Heart left ventricle (tissue), 13 donors: Measurements from ENCODE around the gene MAPK8IP1.
"Not testable (repeated sequence)": the region's sequence is repeated elsewhere in the genome, so short reads cannot be mapped to it uniquely, and the experiment has no call there.

Experiments used
- POLR2A ChIP-seq, 2 donors: fragments of 450-650 bp; IDR thresholded peaks; one replicate each; pipeline ENCODE4 v1.6.1; 2017; ENCODE audit warnings: antibody characterized with exemption in 2 of 2, mild to moderate bottlenecking in 2 of 2, moderate library complexity in 2 of 2
- TF ChIP-seq, protein P1 (sequence below), 12 donors: fragments of 200-600 bp; sonication (generic) in 4 of 12; IDR thresholded peaks; one replicate each; pipeline versions ENCODE4 v1.5.0 to v1.8.0; 2018 to 2022; ENCODE audit warnings: antibody characterized with exemption in 12 of 12, mild to moderate bottlenecking in 5 of 12
- donor health status: ischemic (EF 13 %, LVEDD 7.1; RV severe dilation, severe dysfunction).
- donor health status: DM: no; HTN: yes; CAD: no.
- donor health status: DM: no; HTN: no; CAD: no.
- donor health status: ischemic (EF 25% LVEDD 6.9; RV normal size, moderate dysfunction).
- donor health status: ischemic (EF 25% LVEDD 5.7; RV mildly dilated, moderate dysfunction).
- donor health status: ischemic (EF 35%, LVEDD 5.7; RV mildly dilated, moderate dysfunction).
- donor health status: nonischemic (EF 11% LVEDD 7.7; RV severe dilation, severe dysfunction).
- donor health status: DM: yes; HTN: yes; CAD: no.
- donor health status: PGD.
- donor health status: ischemic (EF 29% LVEDD 5.4; RV normal size, mild dysfunction).
- donor health status: nonischemic (EF 23%, LVEDD 6.1; RV moderate dilation, normal function).

DNA sequence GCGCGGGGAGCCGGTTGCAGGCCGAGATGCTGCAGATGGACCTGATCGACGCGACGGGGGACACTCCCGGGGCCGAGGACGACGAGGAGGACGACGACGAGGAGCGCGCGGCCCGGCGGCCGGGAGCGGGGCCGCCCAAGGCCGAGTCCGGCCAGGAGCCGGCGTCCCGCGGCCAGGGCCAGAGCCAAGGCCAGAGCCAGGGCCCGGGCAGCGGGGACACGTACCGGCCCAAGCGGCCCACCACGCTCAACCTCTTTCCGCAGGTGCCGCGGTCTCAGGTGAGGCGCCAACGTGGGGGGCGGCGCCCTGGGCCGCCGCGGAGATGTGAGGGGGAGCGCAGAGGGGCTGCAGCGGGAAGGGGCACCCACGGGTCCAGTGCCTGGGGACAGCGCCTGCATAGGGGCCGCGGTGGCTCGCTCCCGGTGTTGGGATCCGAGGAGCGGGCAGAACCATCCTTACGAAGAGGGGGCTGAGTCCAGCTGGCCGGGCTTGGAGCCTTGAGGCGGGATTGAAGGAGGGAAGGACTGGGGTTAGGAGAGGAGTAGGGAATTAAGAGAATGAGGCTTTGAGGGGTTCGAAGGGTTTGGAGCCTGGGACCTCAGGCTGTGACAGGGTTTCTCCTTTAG is 14.8 kb downstream of the MAPK8IP1 start:
- TF ChIP-seq, protein P1, sequence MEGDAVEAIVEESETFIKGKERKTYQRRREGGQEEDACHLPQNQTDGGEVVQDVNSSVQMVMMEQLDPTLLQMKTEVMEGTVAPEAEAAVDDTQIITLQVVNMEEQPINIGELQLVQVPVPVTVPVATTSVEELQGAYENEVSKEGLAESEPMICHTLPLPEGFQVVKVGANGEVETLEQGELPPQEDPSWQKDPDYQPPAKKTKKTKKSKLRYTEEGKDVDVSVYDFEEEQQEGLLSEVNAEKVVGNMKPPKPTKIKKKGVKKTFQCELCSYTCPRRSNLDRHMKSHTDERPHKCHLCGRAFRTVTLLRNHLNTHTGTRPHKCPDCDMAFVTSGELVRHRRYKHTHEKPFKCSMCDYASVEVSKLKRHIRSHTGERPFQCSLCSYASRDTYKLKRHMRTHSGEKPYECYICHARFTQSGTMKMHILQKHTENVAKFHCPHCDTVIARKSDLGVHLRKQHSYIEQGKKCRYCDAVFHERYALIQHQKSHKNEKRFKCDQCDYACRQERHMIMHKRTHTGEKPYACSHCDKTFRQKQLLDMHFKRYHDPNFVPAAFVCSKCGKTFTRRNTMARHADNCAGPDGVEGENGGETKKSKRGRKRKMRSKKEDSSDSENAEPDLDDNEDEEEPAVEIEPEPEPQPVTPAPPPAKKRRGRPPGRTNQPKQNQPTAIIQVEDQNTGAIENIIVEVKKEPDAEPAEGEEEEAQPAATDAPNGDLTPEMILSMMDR (IDR thresholded peaks at IDR 0.05) = not testable (repeated sequence)
- not testable (repeated sequence) for TF ChIP-seq POLR2A (IDR thresholded peaks at IDR 0.05)
